A549 treated with ZK216348 at 1 μM for 4 hours (cell line): ENCODE data around the gene IRAK1BP1. TPM values are rescaled to one million over a fixed set of nuclear protein-coding genes. Genes with fewer than 3 reads are reported as not detected.

ENCODE experiments used
- total RNA-seq: library from RNA; stranded (reverse); fragments of 200-300 nt; extraction: Qiagen RNA extraction; gene quantifications from 5 replicates; pipeline ENCODE4 v1.2.3, GENCODE V29; 2022; ENCODE audit warnings: low read depth

Gene IRAK1BP1
- 0.43 to 0.95 TPM (median 0.76 TPM) in 5 replicates for total RNA-seq

GRCh38 chr6:78867370-78868040 is at the start of gene IRAK1BP1:
TSS of gene IRAK1BP1 (plus strand) at chr6:78867551. CDS start at chr6:78867577, 26 bp downstream.

Other genes starting within 250 kb of the IRAK1BP1 start
- 2.0 to 6.2 TPM (median 5.3 TPM) in 5 replicates for gene PHIP, start 210.7 kb downstream of the IRAK1BP1 start, total RNA-seq